Glutamatergic neuron (in vitro differentiated cells): ENCODE measurements around the gene F12. TPM values are rescaled to one million over a fixed set of nuclear protein-coding genes. Genes with fewer than 3 reads are reported as not detected.

ENCODE experiments used
- DNase-seq: peaks from one replicate; pipeline ENCODE4 v3.0.0; 2022
- H3K27ac Mint-ChIP-seq: one replicate; pipeline ENCODE4 v1.8.0; 2020; ENCODE audit warnings: mild to moderate bottlenecking, mixed read lengths, inconsistent platforms; ENCODE audit not compliant: unreplicated experiment
- H3K27me3 Mint-ChIP-seq: one replicate; pipeline ENCODE4 v1.8.0; 2020; ENCODE audit warnings: mild to moderate bottlenecking, moderate library complexity, mixed read lengths, inconsistent platforms; ENCODE audit not compliant: unreplicated experiment
- H3K36me3 Mint-ChIP-seq: one replicate; pipeline ENCODE4 v1.8.0; 2020; ENCODE audit warnings: mild to moderate bottlenecking, mixed read lengths, inconsistent platforms; ENCODE audit not compliant: unreplicated experiment
- H3K4me1 Mint-ChIP-seq: one replicate; pipeline ENCODE4 v1.8.0; 2020; ENCODE audit warnings: mild to moderate bottlenecking, low read depth, mixed read lengths, inconsistent platforms; ENCODE audit not compliant: unreplicated experiment
- H3K4me3 Mint-ChIP-seq: one replicate; pipeline ENCODE4 v1.8.0; 2020; ENCODE audit warnings: mild to moderate bottlenecking, mixed read lengths, inconsistent platforms; ENCODE audit not compliant: unreplicated experiment
- H3K9me3 Mint-ChIP-seq: one replicate; pipeline ENCODE4 v1.8.0; 2020; ENCODE audit warnings: mild to moderate bottlenecking, moderate library complexity, mixed read lengths, inconsistent platforms; ENCODE audit not compliant: unreplicated experiment
- total RNA-seq: library from RNA; stranded (reverse); fragmentation: NEBNext Ultra II Directional; extraction: Animal tissue kit (Norgen Biotek cat#: 25700); gene quantifications from one replicate; pipeline ENCODE4 v1.2.1, GENCODE V29; 2021; ENCODE audit not compliant: unreplicated experiment
- TF ChIP-seq, protein P1 (sequence below): fragments of 200-600 bp; sonication (generic); IDR thresholded peaks from one replicate; pipeline ENCODE4 v1.5.0; 2021; ENCODE audit not compliant: partially characterized antibody, unreplicated experiment

F12 gene
- total RNA-seq, 1 donor from 2014 or later, result 5.4 TPM

GRCh38 chr5:177369645-177370440, 39.5 kb downstream of the F12 start:
- Mint-ChIP-seq H3K36me3 (no peaks in the 10 kb centered on the region), H3K4me1 (peaks cover 16% of the 10 kb centered on the region), H3K4me3 (peak overlapping the region; percentile 50), H3K27ac (peak overlapping the region; percentile 33), H3K27me3 (peaks cover 11% of the 10 kb centered on the region), H3K9me3 (peaks cover 5% of the 10 kb centered on the region)
- TF ChIP-seq, protein P1, sequence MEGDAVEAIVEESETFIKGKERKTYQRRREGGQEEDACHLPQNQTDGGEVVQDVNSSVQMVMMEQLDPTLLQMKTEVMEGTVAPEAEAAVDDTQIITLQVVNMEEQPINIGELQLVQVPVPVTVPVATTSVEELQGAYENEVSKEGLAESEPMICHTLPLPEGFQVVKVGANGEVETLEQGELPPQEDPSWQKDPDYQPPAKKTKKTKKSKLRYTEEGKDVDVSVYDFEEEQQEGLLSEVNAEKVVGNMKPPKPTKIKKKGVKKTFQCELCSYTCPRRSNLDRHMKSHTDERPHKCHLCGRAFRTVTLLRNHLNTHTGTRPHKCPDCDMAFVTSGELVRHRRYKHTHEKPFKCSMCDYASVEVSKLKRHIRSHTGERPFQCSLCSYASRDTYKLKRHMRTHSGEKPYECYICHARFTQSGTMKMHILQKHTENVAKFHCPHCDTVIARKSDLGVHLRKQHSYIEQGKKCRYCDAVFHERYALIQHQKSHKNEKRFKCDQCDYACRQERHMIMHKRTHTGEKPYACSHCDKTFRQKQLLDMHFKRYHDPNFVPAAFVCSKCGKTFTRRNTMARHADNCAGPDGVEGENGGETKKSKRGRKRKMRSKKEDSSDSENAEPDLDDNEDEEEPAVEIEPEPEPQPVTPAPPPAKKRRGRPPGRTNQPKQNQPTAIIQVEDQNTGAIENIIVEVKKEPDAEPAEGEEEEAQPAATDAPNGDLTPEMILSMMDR, result no peak
- no peak for DNase-seq

DNA sequence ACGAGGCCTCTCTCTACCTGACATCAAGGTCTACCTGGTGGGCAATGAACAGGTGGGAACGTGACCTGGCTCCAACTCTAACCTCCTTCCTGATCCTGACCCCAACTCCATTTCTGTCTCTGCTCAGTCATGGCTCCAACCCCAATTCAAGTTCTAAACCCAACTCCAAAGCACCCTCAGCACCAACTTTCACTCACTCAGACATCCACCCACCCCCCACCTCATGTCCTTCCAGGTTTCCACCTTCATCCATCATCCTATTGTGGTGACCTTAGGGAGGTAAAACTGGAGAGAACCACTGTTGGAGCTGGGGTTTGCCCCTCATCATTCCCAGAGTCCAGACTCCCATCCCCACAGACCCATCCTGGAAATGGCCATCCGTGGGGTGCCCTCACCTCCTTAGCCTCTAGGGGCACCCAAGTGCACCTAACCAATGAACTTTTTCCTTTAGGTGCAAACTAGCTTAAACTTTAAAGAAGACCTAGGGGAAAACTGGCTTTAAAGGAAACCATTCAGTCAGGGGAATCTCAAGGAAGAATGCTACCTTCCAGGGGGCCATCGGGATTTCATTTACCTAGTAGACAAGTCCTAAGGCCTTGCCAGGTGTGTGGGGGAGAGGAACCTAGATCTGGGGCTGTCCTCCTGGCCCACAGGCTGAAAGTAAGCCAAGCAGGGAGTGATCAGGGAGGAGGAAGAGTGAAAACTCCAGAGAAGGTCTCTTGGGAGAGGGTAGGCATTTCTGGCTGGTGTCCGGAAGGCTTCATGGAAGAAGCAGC, 40.3 kb downstream of the F12 start:
- Mint-ChIP-seq H3K27me3 (peaks cover 11% of the 10 kb centered on the region), H3K4me1 (peaks cover 16% of the 10 kb centered on the region), H3K9me3 (peaks cover 4% of the 10 kb centered on the region), H3K36me3 (no peaks in the 10 kb centered on the region), H3K4me3 (peak overlapping the region; percentile 50), H3K27ac (no peak overlapping the region)
- no peak for DNase-seq
- TF ChIP-seq, protein P1, result peak; percentile 61

DNA sequence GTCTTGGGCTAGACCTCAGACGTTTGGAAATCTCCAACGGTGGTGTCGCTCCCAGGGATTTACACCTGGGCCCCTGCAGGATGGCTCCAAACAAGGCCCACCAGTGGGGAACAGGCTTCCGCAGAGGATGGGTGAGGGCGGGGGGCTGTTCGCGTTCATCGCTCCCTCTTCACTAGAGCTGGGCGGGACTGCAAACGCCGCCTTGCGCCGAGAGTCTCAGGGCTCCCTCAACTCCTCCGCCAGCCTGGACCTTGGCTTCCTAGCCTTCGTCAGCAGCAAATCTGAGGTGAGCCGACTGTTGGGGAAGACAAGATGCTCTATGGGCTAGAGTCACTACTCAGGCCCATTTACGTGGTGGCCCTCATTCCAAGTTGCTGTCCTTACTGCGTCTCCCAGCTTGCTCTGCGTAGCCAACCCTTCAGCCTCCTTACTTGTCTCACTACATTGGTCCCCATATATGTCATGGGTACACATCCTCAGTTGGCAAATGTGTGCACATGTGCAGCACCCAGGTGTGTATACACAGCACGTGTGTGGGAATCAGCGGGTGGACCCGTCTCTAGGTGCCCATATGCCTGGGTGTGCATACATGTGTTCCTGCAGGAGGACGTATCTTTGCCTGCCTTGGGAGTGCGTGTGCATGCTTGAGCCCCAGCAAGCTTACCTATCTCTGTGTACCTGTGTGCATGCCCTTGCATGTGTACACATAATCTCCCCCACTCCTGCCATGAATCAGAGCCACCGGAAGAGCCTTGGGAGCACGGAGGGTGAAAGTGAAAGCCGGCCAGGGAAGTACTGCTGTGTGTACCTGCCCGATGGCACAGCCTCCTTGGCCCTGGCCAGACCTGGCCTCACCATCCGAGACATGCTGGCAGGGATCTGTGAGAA, 41.1 kb downstream of the F12 start:
- H3K9me3 Mint-ChIP-seq, result peaks cover 4% of the 10 kb centered on the region
- peaks cover 16% of the 10 kb centered on the region for H3K4me1 Mint-ChIP-seq
- TF ChIP-seq, protein P1, result no peak
- H3K27ac Mint-ChIP-seq, result no peak overlapping the region
- peaks cover 11% of the 10 kb centered on the region for H3K27me3 Mint-ChIP-seq
- DNase-seq, result no peak
- H3K4me3 Mint-ChIP-seq, result peak overlapping the region; percentile 79
- H3K36me3 Mint-ChIP-seq, result no peaks in the 10 kb centered on the region

GRCh38 chr5:177367323-177367848, 42.0 kb downstream of the F12 start:
- peaks cover 9% of the 10 kb centered on the region for H3K27me3 Mint-ChIP-seq
- TF ChIP-seq, protein P1, result no peak
- H3K9me3 Mint-ChIP-seq, result peaks cover 4% of the 10 kb centered on the region
- no peak overlapping the region for H3K4me3 Mint-ChIP-seq
- no peak for DNase-seq
- H3K36me3 Mint-ChIP-seq, result no peaks in the 10 kb centered on the region
- H3K27ac Mint-ChIP-seq, result no peak overlapping the region
- peaks cover 16% of the 10 kb centered on the region for H3K4me1 Mint-ChIP-seq
